AG09319 (cell line): ENCODE measurements around the gene C1orf141.

ENCODE experiments used
- DNase-seq: peaks from one replicate; pipeline ENCODE4 v3.0.0-alpha.2; 2010; ENCODE audit warnings: low read depth; ENCODE audit errors: extremely low read depth
- CTCF ChIP-seq: IDR thresholded peaks from 2 replicates; pipeline ENCODE4 v1.5.1; 2011; ENCODE audit warnings: low read depth, mild to moderate bottlenecking, inconsistent platforms, low read length, moderate library complexity

The C1orf141 gene

GRCh38 chr1:67052741-67053534 lies 81.8 kb downstream of the C1orf141 start:
- TF ChIP-seq CTCF, result no peak
- DNase-seq, result no peak

- TF ChIP-seq CTCF, result no peak
- DNase-seq, result no peak
Measured at GRCh38 chr1:67051196-67051595, 83.6 kb downstream of the C1orf141 start.

- DNase-seq, result no peak
Measured at GRCh38 chr1:67044631-67045270, 90.0 kb downstream of the C1orf141 start.

GRCh38 chr1:67043366-67043765 lies 91.4 kb downstream of the C1orf141 start:
- TF ChIP-seq CTCF, result no peak
- DNase-seq, result no peak

More at GRCh38 chr1:67044631-67045270, 90.0 kb downstream of the C1orf141 start:
- no peak for TF ChIP-seq CTCF
